Mesenchymal stem cell (in vitro differentiated cells and primary cell): Measurements from ENCODE around the gene C4orf50.

ENCODE experiments used
- DNase-seq: peaks from one replicate; pipeline ENCODE4 v3.0.0-alpha.2; 2013
- H2AFZ ChIP-seq: one replicate; pipeline ENCODE4 v1.6.1; 2013; ENCODE audit warnings: low read depth, mild to moderate bottlenecking, control low read depth, inconsistent platforms, low read length, moderate library complexity
- H2AK5ac ChIP-seq: 2 replicates; pipeline ENCODE4 v1.6.1; 2013; ENCODE audit warnings: low read length, moderate library complexity, mild to moderate bottlenecking, inconsistent platforms; ENCODE audit not compliant: severe bottlenecking
- H2BK120ac ChIP-seq: one replicate; pipeline ENCODE4 v1.6.1; 2013; ENCODE audit warnings: low read depth, mild to moderate bottlenecking, inconsistent platforms, low read length, moderate library complexity
- H2BK12ac ChIP-seq, 2 experiments: one replicate each; pipeline ENCODE4 v1.6.1; 2013; ENCODE audit warnings: inconsistent platforms in 2 of 2, low read length in 2 of 2, mild to moderate bottlenecking in 2 of 2, moderate library complexity in 2 of 2, control low read depth in 1 of 2
- H2BK15ac ChIP-seq: one replicate; pipeline ENCODE4 v1.6.1; 2013; ENCODE audit warnings: mild to moderate bottlenecking, low read depth, inconsistent platforms; ENCODE audit not compliant: poor library complexity, severe bottlenecking
- H2BK5ac ChIP-seq: 2 replicates; pipeline ENCODE4 v1.6.1; 2013; ENCODE audit warnings: low read depth, mild to moderate bottlenecking, low read length, control low read depth, inconsistent platforms; ENCODE audit not compliant: poor library complexity, severe bottlenecking
- H3K14ac ChIP-seq, 2 experiments: one replicate each; pipeline ENCODE4 v1.6.1; 2013; ENCODE audit warnings: inconsistent platforms in 2 of 2, low read length in 2 of 2, control low read depth in 1 of 2, mild to moderate bottlenecking in 1 of 2, moderate library complexity in 1 of 2
- H3K18ac ChIP-seq, 2 experiments: one replicate each; pipeline ENCODE4 v1.6.1; 2013; ENCODE audit warnings: inconsistent platforms in 2 of 2, low read length in 2 of 2, control low read depth in 1 of 2, low read depth in 1 of 2, mild to moderate bottlenecking in 1 of 2
- H3K23ac ChIP-seq, 2 experiments: one replicate each; pipeline ENCODE4 v1.6.1; 2013; ENCODE audit warnings: inconsistent platforms in 2 of 2, low read length in 2 of 2, mild to moderate bottlenecking in 2 of 2, moderate library complexity in 2 of 2, control low read depth in 1 of 2
- H3K27ac ChIP-seq: 2 replicates; pipeline ENCODE4 v1.5.1; 2013; ENCODE audit warnings: mild to moderate bottlenecking, moderate library complexity, low read length, control low read depth, inconsistent platforms; ENCODE audit not compliant: poor library complexity, severe bottlenecking
- H3K27me3 ChIP-seq, 2 experiments: 2 replicates each; pipeline versions ENCODE4 v1.6.1 to v1.7.0; 2013; ENCODE audit warnings: low read length in 2 of 2, mild to moderate bottlenecking in 2 of 2, moderate library complexity in 2 of 2, control low read depth in 1 of 2, inconsistent platforms in 1 of 2; ENCODE audit not compliant: control insufficient read depth in 1 of 2, insufficient read depth in 1 of 2
- H3K36me3 ChIP-seq, 2 experiments: 2 replicates each; pipeline versions ENCODE4 v1.6.1 to v1.7.0; 2013; ENCODE audit warnings: low read length in 2 of 2, control low read depth in 1 of 2, inconsistent platforms in 1 of 2, low read depth in 1 of 2, mild to moderate bottlenecking in 1 of 2; ENCODE audit not compliant: insufficient read depth in 2 of 2, control insufficient read depth in 1 of 2
- H3K4ac ChIP-seq, 2 experiments: one replicate each; pipeline ENCODE4 v1.6.1; 2013; ENCODE audit warnings: inconsistent platforms in 2 of 2, low read length in 2 of 2, mild to moderate bottlenecking in 2 of 2, moderate library complexity in 2 of 2, control low read depth in 1 of 2, low read depth in 1 of 2
- H3K4me1 ChIP-seq: 2 replicates; pipeline ENCODE4 v1.6.1; 2013; ENCODE audit warnings: low read depth, low read length, control low read depth; ENCODE audit not compliant: control insufficient read depth, insufficient read depth
- H3K4me2 ChIP-seq: 2 replicates; pipeline ENCODE4 v1.6.1; 2013; ENCODE audit warnings: low read length, mild to moderate bottlenecking, inconsistent platforms; ENCODE audit not compliant: poor library complexity, severe bottlenecking
- H3K4me3 ChIP-seq, 2 experiments: 2 replicates each; pipeline versions ENCODE4 v1.5.1 to v1.7.0; 2013; ENCODE audit warnings: low read length in 2 of 2, mild to moderate bottlenecking in 2 of 2, control low read depth in 1 of 2, low read depth in 1 of 2; ENCODE audit not compliant: insufficient read depth in 1 of 2
- H3K79me1 ChIP-seq: replicated peaks from 2 replicates; pipeline ENCODE4 v1.6.1; 2013; ENCODE audit warnings: mild to moderate bottlenecking, control low read depth, low read length, inconsistent platforms; ENCODE audit not compliant: poor library complexity, severe bottlenecking
- H3K9ac ChIP-seq: 2 replicates; pipeline ENCODE4 v1.7.0; 2013; ENCODE audit warnings: mild to moderate bottlenecking, low read length, moderate library complexity
- H3K9me3 ChIP-seq: 2 replicates; pipeline ENCODE4 v1.7.0; 2013; ENCODE audit warnings: mild to moderate bottlenecking, low read length; ENCODE audit not compliant: control insufficient read depth
- H4K8ac ChIP-seq: one replicate; pipeline ENCODE4 v1.6.1; 2013; ENCODE audit warnings: inconsistent platforms, mild to moderate bottlenecking, low read length, moderate library complexity
- H4K91ac ChIP-seq: one replicate; pipeline ENCODE4 v1.6.1; 2013; ENCODE audit warnings: mild to moderate bottlenecking, low read length, inconsistent platforms
- WGBS: methylation state at CpG from one replicate; pipeline ENCODE4 v1.1.7; 2013; ENCODE audit warnings: mixed read lengths; 5-methylcytosine and 5-hydroxymethylcytosine counted together

C4orf50 gene

GRCh38 chr4:5917672-5918071 lies 100.6 kb downstream of the C4orf50 start:
- Histone ChIP-seq H4K91ac (no peak overlapping the region), H2AFZ (no peak overlapping the region), H2BK5ac (no peak overlapping the region), H3K23ac (no peak overlapping the region), H3K9ac (no peak overlapping the region), H3K4ac (no peak overlapping the region), H3K14ac (no peak overlapping the region), H2BK120ac (no peak overlapping the region), H4K8ac (no peak overlapping the region), H3K4me3 (no peak overlapping the region), H3K36me3 (no peaks in the 10 kb centered on the region), H2BK15ac (no peak overlapping the region), H3K18ac (no peak overlapping the region), H3K4me1 (no peaks in the 10 kb centered on the region), H3K27ac (no peak overlapping the region), H3K4me2 (no peak overlapping the region), H2AK5ac (no peak overlapping the region), H3K27me3 (peaks cover 17 to 67% of the 10 kb centered on the region in 2 experiments), H2BK12ac (no peak overlapping the region), H3K9me3 (no peaks in the 10 kb centered on the region), H3K79me1 (no peaks in the 10 kb centered on the region)
- 77% methylated on average over 11 of the region's 11 CpGs for WGBS
- no peak for DNase-seq

GRCh38 chr4:5916229-5916628 lies 102.0 kb downstream of the C4orf50 start:
- H4K91ac ChIP-seq: no peak overlapping the region
- no peak overlapping the region for H3K18ac ChIP-seq
- H3K14ac ChIP-seq: no peak overlapping the region
- no peaks in the 10 kb centered on the region for H3K79me1 ChIP-seq
- no peak overlapping the region for H2BK15ac ChIP-seq
- no peak overlapping the region for H3K9ac ChIP-seq
- no peak overlapping the region for H2BK12ac ChIP-seq
- H2BK120ac ChIP-seq: no peak overlapping the region
- H3K4me3 ChIP-seq: no peak overlapping the region
- H3K4me1 ChIP-seq: no peaks in the 10 kb centered on the region
- no peak overlapping the region for H2AK5ac ChIP-seq
- H3K4me2 ChIP-seq: no peak overlapping the region
- no peak overlapping the region for H4K8ac ChIP-seq
- H2BK5ac ChIP-seq: no peak overlapping the region
- 58% methylated on average over 3 of the region's 3 CpGs for WGBS
- H3K9me3 ChIP-seq: no peaks in the 10 kb centered on the region
- H3K27me3 ChIP-seq: peaks cover 4 to 53% of the 10 kb centered on the region in 2 experiments
- no peak overlapping the region for H3K27ac ChIP-seq
- H3K36me3 ChIP-seq: no peaks in the 10 kb centered on the region
- no peak overlapping the region for H2AFZ ChIP-seq
- H3K4ac ChIP-seq: no peak overlapping the region
- no peak overlapping the region for H3K23ac ChIP-seq
- DNase-seq: no peak

DNA sequence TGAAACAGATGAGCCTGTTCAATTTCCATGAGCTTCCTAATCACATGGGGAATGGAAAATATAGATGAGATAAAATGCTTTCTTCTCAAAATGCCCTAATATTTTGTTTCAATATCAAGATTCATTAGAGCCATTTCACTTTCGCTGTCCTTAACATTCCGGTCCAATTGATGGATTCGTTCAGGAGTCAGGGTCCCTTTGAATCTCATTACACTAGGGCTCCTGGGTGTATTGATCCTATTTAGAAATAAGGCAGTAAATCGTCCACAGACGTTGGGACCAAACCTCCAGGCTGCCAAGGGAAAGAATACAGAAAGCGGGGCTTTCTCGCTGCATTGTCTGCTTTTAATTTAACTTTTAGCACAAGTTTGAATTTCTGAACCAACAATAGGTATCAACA lies 104.8 kb downstream of the C4orf50 start:
- no peaks in the 10 kb centered on the region for H3K36me3 ChIP-seq
- no peak overlapping the region for H3K4me3 ChIP-seq
- H3K4me1 ChIP-seq: no peaks in the 10 kb centered on the region
- no peak overlapping the region for H3K27ac ChIP-seq
- peaks cover 0 to 28% of the 10 kb centered on the region in 2 experiments for H3K27me3 ChIP-seq
- H2BK12ac ChIP-seq: no peak overlapping the region
- H3K23ac ChIP-seq: no peak overlapping the region
- H2AFZ ChIP-seq: no peak overlapping the region
- H3K14ac ChIP-seq: no peak overlapping the region
- H3K79me1 ChIP-seq: no peaks in the 10 kb centered on the region
- peaks cover 14% of the 10 kb centered on the region for H3K9me3 ChIP-seq
- no peak overlapping the region for H2BK120ac ChIP-seq
- H3K18ac ChIP-seq: no peak overlapping the region
- no peak overlapping the region for H2AK5ac ChIP-seq
- WGBS: 88% methylated on average over 5 of the region's 7 CpGs
- no peak overlapping the region for H3K4ac ChIP-seq
- H2BK5ac ChIP-seq: no peak overlapping the region
- no peak for DNase-seq
- no peak overlapping the region for H2BK15ac ChIP-seq
- no peak overlapping the region for H4K8ac ChIP-seq
- H3K4me2 ChIP-seq: no peak overlapping the region
- H4K91ac ChIP-seq: no peak overlapping the region
- no peak overlapping the region for H3K9ac ChIP-seq

- H3K4me3 ChIP-seq: no peak overlapping the region
- H3K9ac ChIP-seq: no peak overlapping the region
- H2AK5ac ChIP-seq: no peak overlapping the region
- no peak overlapping the region for H2BK15ac ChIP-seq
- peaks cover 0 to 20% of the 10 kb centered on the region in 2 experiments for H3K27me3 ChIP-seq
- H2BK120ac ChIP-seq: no peak overlapping the region
- no peak overlapping the region for H2BK12ac ChIP-seq
- no peak overlapping the region for H2BK5ac ChIP-seq
- H4K8ac ChIP-seq: no peak overlapping the region
- no peak for DNase-seq
- no peak overlapping the region for H4K91ac ChIP-seq
- no peaks in the 10 kb centered on the region for H3K4me1 ChIP-seq
- H3K36me3 ChIP-seq: no peaks in the 10 kb centered on the region
- H3K27ac ChIP-seq: no peak overlapping the region
- H3K9me3 ChIP-seq: peaks cover 22% of the 10 kb centered on the region
- H3K79me1 ChIP-seq: no peaks in the 10 kb centered on the region
- no peak overlapping the region for H3K18ac ChIP-seq
- 92% methylated on average over 1 of the region's 1 CpG for WGBS
- no peak overlapping the region for H3K23ac ChIP-seq
- H3K14ac ChIP-seq: no peak overlapping the region
- no peak overlapping the region for H3K4ac ChIP-seq
- H2AFZ ChIP-seq: no peak overlapping the region
- H3K4me2 ChIP-seq: no peak overlapping the region
Measured at GRCh38 chr4:5912614-5913019, 105.6 kb downstream of the C4orf50 start.
